NCI-H524 treated with DMSO at 0.1 percent for 48 hours (cell line): ENCODE measurements around the gene PTPN7.
A peak's percentile ranks its signal among the peaks of the same experiment; 100 is the strongest.
"Not testable (repeated sequence)": the region's sequence is repeated elsewhere in the genome, so short reads cannot be mapped to it uniquely, and the experiment has no call there.

ENCODE experiments used
- DNase-seq: peaks from one replicate; lab custom pipeline; 2025; lab: John Stamatoyannopoulos, UW

The PTPN7 gene

DNA sequence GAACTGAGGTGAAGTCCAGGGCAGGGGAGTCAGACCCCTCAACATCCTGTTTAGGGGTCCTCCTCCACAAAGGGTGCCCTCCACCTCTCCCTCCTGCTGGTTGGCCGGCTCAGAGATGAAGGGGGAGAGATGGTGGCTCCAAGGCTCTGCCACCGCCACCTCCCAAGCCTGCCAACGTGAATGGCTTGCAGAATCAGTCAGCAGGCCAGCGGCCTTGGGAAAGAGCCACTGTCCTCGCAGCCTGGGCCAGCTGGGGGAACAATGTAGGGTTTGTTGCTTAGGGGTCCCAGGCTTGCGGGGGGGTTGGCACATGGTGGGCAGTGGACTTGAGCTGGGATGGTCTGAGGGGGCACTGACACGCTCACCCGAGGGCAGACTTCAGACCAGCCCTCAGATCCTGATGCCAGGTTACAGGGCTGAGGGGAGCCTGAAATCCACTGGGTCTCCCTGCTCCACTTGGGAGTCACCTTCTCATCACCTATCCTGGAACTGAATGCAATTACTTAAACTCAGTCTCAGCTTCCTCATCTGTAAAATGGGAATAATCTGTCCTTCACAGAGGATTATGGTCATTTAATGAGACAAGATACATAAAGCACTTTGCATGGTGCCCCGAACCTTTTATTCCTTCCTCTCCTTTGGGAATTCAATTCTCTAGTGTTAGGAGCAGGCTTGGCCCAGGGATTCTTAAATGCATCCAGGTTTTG lies 29.4 kb downstream of the PTPN7 start:
- DNase-seq: no peak

DNA sequence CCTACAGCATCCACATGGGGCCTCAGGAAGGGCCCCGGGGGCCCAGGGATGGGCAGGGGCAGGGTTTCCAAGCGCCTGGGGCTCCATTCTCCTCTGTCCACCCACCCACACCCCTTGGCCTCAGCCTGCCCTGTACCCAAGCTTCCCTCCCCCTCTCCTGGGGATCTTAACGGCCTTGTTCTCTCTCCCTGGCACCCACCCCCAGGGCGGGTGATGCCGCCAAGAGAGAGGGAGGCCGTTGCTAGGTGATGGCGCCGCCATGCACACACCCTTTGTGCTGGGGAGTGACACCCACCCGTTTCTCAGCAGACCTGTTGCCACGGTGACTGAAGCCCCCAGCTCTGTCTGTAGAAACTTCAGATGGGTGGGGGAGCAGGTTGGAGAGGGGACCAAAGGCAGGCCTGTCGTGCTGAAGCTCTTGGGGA lies 30.1 kb downstream of the PTPN7 start:
- no peak for DNase-seq

DNA sequence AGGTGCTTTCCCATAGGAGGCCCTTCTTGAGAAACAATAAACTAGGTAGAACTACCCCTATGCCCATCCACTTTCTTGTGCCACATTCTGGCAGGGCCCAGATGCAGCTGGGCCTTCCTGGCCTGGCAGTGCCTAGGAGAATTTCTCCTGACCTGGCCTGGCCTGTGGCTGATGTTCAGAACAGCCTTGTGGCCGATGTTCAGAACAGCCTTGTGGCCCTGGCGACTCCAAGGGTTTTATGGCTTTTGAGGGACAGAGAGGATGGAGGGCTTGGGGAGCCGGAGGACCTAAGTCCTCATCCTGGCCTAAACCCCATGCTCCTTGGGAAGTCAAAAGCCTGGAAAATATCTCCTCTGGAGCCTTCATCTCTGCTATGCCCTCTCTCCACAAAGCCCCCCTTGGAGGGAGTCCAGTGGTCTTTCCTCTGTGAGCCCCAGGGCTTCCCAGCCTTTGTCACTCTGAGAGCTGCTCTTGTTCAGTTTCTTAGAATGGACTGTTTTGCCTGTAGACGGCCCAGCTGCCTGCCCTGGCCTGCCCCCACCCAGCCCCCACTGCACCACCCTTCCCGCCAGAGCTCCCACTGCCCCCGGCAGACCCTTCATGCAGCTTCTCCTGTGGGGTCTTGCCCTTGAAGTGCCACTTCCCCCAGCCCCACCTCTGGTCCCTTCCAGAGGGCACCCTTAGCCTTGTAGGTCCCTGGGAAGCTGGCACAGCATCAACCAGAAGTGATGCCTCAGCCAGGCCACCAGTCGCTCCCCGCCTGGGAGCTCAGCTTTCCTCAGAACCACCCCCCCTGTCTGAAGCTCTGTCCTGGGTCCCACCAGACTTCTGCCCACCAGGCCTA lies 30.7 kb downstream of the PTPN7 start:
- no peak for DNase-seq

DNA sequence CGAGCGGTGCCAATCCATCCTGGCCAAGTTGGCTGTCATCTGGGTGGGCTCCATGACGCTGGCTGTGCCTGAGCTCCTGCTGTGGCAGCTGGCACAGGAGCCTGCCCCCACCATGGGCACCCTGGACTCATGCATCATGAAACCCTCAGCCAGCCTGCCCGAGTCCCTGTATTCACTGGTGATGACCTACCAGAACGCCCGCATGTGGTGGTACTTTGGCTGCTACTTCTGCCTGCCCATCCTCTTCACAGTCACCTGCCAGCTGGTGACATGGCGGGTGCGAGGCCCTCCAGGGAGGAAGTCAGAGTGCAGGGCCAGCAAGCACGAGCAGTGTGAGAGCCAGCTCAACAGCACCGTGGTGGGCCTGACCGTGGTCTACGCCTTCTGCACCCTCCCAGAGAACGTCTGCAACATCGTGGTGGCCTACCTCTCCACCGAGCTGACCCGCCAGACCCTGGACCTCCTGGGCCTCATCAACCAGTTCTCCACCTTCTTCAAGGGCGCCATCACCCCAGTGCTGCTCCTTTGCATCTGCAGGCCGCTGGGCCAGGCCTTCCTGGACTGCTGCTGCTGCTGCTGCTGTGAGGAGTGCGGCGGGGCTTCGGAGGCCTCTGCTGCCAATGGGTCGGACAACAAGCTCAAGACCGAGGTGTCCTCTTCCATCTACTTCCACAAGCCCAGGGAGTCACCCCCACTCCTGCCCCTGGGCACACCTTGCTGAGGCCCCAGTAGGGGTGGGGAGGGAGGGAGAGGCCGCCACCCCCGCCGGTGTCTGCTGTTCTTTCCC lies 32.4 kb downstream of the PTPN7 start:
- no peak for DNase-seq

DNA sequence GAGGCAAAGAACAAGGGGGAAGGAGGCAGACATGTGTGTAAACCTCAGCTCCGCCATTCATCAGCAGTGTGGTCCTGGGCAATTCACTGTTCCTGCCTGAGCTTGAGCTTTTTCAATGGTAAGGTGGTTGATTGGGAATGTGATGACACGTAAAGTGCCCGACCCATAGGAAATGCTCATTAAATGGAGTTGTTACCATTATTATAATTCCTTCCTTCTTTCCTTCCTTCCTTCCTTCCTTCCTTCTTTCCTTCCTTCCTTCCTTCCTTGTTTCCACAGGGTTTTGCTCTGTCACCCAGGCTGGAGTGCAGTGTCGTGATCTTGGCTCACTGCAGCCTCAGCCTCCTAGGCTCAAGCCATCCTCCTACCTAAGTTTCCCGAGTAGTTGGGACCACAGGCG lies 33.3 kb downstream of the PTPN7 start:
- no peak for DNase-seq

DNA sequence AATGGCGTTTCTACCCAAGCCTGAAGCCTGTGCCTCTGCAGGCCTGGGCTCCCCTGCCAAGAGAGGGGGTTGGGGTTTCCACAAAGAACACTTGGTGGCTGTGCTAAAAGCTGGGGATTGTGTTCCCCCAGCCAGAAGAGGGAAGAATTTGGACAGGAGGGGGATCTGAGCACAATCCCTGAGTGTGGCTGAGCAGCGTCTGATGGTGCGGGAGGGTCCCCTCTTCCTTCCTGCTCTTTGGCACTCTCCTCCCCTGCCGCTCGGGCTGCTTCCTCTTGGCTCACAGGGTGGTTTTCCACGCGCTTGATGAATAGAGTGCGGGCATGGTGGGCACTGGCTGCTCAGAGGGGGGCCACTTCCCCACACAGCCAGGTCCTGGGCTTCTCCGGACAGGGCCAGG lies 34.0 kb downstream of the PTPN7 start:
- DNase-seq: no peak

DNA sequence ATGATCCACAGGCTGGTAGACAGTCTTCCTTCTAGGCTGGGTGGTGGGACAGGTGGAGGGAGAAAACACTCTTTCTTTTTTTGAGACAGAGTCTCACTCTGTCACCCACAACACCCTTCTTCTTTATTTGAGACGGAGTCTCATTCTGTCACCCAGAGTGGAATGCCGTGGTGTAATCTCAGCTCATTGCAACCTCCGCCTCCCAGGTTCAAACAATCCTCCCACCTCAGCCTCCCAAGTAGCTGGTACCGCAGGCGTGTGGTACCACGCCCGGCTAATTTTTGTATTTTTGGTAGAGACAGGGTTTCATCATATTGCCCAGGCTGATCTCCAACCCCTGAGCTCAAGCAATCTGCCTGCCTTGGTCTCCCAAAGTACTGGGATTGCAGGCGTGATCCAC lies 34.8 kb downstream of the PTPN7 start:
- DNase-seq: no peak

DNA sequence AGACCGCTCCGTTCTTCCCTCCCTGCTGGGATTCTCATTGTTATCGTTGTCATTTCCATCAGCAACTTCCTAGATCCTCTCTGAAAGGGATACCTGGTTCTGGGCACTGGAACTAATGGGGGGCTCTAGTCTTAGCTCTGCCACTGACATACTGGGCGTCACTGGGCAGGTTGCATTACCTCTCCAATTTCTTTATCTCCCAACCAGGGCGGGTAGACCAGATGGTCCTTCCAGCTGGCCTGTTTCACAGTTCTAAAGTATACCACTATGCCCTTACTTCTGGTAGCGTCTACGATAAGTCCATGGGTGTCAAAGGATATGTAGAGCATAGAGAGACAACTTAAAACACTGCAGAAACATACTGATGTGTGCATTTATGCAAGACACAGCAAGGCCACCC lies 36.3 kb downstream of the PTPN7 start:
- DNase-seq: peak; percentile 30

DNA sequence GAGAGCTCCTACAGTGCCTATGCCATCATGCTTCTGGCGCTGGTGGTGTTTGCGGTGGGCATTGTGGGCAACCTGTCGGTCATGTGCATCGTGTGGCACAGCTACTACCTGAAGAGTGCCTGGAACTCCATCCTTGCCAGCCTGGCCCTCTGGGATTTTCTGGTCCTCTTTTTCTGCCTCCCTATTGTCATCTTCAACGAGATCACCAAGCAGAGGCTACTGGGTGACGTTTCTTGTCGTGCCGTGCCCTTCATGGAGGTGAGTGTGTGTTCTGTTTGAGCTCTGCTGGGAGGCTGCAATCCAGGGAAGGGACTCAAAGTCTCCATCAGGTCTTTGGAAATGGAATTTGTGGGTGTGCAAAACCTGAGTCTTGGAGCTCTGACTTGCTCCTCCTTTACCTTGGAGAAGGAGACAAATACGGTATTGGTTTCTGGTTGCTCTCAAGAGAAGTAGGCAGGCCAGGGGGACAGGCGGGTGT lies 37.0 kb downstream of the PTPN7 start:
- DNase-seq: no peak

DNA sequence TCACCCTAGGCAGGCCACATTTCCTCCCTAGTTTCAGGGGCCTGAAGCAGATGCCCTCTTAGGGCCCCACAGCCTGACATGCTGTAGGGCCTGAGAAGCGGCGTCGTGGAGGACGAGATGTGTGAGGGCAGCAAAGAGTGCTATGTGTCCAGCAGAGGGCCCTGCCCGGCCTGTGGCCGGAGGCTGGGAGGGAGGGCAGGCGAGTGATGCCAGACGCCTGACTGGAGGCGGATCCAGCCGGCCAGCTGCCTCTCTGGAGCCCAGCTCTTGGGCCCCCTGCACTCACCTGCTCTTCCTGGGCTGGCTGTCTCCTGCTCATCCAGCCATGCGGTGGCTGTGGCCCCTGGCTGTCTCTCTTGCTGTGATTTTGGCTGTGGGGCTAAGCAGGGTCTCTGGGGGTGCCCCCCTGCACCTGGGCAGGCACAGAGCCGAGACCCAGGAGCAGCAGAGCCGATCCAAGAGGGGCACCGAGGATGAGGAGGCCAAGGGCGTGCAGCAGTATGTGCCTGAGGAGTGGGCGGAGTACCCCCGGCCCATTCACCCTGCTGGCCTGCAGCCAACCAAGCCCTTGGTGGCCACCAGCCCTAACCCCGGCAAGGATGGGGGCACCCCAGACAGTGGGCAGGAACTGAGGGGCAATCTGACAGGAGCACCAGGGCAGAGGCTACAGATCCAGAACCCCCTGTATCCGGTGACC lies 37.6 kb downstream of the PTPN7 start, which contains the start of gene GPR37L1:
Gene GPR37L1, plus strand, starts transcription at position 279 of the 697 bp plus-strand sequence. Its CDS starts 47 bp downstream, at position 326.
- no peak for DNase-seq

DNA sequence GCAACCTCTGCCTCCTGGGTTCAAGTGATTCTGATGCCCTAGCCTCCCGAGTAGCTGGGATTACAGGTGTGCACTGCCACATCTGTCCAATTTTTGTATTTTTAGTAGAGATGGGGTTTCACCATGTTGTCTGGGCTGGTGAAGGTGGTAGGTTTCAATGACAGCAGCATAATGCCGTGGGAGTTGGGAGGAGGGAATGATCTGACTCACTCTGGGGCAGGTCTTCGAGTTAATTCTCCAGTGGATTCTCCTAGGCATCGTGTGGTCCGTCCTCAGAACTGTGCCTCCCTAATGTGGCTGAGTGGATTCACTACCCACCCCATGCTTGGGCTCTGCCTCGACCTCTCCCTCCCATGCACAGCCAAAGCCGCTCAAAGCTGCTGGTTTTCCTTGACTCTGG lies 39.4 kb downstream of the PTPN7 start:
- DNase-seq: no peak

DNA sequence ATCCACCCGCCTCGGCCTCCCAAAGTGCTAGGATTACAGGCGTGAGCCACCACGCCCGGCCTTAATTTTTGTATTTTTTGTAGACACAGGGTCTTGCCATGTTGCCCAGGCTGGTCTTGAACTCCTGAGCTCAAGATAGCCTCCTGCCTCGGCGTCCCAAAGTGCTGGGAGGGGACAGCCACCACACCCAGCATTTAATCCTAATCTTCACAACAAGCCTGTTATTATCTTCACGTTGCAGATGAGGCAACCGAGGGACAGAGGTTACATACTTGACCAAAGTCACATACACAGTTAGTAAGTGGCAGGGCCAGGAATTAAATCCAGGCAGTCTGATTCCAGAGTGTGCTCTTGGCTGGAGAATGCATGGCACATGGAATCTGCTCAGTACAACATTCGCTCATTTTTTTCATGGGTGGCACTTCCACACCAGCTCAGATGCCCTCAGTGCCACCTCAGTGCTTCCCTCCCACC lies 42.5 kb downstream of the PTPN7 start:
- DNase-seq: no peak

DNA sequence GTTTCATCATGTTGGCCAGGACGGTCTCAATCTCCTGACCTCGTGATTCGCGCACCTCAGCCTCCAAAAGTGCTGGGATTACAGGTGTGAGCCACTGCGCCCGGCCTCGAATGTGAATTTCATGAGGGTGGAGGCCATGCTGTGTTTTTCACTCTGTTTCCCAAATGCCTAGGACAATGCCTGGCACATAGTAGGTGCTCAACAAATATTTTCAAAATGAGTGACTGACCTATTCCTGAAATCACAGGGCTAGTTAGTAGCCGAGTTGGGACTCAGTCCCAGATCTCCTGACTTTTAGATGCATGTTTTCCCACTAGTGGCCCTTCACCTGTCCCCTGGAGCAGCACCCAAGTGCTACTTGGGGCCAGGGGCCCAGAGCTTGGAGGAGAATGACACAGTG lies 44.1 kb downstream of the PTPN7 start:
- no peak for DNase-seq

DNA sequence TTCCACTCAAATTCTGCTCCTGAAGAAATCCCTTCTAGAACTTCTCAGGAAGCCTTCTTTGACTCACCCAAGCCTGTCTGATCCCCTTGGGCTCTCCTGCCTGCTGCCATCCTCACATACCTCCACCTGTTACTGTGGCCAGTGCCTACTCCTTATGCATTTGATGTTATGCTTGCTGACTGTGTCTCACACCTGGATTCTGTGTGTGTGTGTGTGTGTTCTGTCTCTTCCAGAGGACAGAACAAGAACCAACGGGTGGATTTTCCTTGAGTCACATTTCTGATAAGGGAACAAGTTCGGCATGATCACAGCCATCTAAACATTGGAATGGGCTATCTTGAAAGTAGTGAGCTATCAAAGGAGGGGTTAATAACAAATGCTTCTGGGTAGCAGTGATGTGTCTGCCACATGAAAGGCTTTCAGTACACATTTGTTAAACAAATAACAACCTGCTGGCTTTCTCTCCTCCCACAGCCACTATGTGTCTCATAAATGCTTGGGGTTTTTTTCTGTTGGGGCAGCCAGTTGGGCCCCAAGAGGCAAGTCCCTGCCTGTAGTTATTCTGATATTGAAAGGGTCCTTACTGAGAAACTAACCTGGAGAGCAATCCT lies 46.6 kb downstream of the PTPN7 start:
- no peak for DNase-seq

DNA sequence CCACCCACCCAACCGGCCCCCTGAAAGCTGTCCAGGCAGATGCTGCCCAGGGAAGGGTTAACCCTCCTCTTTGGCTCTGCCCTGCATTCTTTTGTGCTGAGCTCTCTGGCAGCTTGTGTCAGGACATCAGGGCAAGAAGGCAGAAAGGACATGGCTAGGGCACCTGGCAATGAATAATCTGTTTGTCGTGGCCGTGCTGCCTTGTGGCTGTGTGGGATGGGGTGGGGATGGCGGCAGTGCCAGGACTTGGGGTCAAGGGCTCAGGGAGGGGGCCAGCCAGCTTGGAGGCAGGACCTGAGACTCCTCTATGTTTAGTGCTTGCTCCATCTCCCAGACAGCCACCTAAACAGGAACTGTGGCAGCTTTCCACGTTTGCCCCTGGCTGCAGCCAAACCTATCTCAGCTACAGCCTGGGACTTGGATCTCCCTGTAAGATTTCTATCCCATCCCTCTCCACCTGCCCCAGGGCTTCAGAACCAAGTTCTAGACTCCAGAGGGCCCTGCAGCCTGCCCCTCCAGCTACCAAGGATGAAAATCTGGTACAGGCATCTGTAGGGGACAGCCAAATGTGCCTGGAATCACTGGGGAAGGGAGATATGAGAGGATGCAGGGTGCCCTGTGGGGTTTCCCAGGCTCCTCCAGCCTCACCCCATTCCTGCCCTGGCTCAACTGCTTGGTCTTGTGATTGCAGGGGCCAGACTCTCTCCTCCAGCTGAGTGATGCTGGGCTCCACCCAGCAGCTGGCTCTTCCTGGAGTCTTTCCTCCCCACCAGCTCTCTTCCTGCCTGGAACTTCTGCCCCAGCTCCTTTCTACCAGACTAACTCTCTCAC lies 47.3 kb downstream of the PTPN7 start:
- no peak for DNase-seq

DNA sequence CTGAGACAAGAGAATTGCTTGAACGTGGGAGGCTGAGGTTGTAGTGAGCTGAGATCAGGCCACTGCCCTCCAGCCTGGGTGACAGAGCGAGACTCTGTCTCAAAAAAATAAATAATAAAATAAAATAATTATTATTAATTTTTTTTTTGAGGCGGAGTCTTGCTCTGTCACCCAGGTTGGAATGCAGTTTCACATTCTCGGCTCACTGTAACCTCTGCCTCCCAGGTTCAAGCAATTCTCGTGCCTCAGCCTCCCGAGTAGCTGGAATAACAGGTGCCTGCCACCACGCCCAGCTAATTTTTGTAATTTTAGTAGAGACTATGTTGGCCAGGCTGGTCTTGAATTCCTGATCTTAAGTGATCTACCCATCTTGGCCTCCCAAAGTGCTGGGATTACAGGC lies 48.8 kb downstream of the PTPN7 start:
- not testable (repeated sequence) for DNase-seq

DNA sequence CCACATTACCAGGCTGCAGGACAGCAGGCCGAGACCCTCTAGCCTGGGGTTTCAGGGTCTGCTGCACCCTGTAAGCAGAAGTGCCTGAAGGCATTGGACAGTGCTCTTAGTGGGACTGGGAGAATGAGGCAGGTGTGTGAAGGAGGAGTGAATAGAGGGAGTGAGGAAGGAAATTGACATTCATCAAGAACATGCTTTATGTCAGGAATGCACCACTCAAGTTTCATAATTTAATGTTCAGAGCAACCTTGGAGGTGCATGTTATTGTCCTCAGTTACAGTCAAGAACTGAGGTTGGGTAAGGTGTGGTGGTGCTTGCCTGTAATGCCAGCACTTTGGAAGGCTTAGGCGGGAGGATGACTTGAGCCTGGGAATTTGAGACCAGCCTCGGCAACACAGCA lies 49.4 kb downstream of the PTPN7 start:
- no peak for DNase-seq

DNA sequence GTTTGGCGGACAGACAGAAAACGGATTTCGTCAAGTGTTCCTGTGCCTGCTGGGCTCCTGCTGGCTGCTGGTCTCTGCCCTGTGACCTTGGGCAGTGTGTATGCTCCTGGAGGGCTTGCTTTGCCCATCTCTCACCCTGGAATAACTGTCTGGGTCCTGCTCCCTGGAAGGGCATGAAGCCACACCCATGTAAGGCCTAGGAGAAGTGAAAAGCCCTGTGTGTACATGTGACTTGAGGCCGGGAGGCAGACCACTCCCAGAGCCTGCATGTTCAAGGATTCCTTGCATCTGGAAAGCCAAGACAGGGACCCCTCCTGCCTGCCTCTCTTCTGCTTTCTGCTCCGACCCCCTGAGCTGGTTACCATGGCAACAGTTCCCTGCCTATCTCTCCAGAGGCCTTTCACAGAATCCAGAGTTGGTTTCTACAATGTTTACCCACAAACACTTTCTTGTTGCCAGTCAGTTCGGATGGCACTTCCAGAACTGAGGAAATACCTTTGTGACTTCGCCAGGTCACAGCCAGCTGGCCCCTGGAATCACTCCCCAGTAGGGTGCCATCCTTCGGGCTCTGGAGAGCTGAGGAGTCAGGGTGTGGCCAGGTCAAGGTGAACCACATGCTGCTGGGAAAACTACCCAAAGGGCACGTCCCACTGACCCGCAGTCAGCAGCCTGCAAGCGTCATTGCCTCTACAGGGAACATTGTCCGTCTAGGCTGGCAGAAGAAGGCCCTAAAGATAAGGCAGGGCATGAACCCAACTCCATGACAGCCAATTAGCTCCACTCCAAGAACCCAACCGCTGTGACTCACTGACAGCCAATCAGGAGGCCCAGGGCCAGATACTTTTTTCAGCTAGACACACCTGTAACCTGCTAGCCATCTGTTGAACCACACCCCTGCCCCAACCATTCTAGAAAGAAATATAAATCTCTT lies 52.3 kb downstream of the PTPN7 start:
- DNase-seq: no peak

DNA sequence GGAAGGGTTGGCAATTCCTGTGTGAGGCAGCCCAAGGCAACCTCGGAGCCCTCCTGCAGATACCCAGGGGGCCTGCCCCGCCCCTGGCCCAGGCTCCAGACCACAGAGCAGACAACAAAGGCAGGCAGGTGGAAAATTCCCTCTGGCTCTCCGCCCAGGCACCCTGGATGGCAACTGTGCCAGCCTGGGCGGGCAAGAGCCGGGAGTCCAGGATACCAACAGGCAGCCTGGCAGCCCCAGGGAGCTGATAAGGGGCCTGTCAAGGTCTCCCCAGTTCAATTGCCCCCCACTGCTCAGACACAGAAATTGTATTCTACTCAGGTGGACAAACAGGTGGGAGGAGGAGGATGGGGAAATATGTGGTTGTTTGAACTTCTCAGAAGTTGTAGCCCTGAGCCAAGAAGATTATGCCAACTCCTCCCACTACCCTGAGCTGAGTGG lies 53.1 kb downstream of the PTPN7 start:
- DNase-seq: no peak
